Ishikawa (cell line): ENCODE measurements around the gene CAPNS1.

ENCODE experiments used
- CEBPB ChIP-seq: IDR thresholded peaks from 2 replicates; pipeline ENCODE4 v1.6.1; 2012
- CREB1 ChIP-seq: IDR thresholded peaks from 2 replicates; pipeline ENCODE4 v1.6.1; 2012; ENCODE audit warnings: low read depth
- EGR1 ChIP-seq: IDR thresholded peaks from 2 replicates; pipeline ENCODE4 v1.6.1; 2012
- EP300 ChIP-seq: IDR thresholded peaks from 2 replicates; pipeline ENCODE4 v1.6.1; 2012; ENCODE audit warnings: borderline replicate concordance
- FOXM1 ChIP-seq: IDR thresholded peaks from 2 replicates; pipeline ENCODE4 v1.6.1; 2012; ENCODE audit warnings: low read depth, borderline replicate concordance
- MAX ChIP-seq: IDR thresholded peaks from 2 replicates; pipeline ENCODE4 v1.6.1; 2012
- NFIC ChIP-seq: IDR thresholded peaks from 2 replicates; pipeline ENCODE4 v1.6.1; 2012
- RAD21 ChIP-seq: IDR thresholded peaks from 2 replicates; pipeline ENCODE4 v1.6.1; 2012; ENCODE audit warnings: low read depth
- REST ChIP-seq: IDR thresholded peaks from 2 replicates; pipeline ENCODE4 v1.6.1; 2012; ENCODE audit warnings: low read depth, mild to moderate bottlenecking
- TAF1 ChIP-seq: IDR thresholded peaks from 2 replicates; pipeline ENCODE4 v1.6.1; 2012; ENCODE audit warnings: low read depth, mild to moderate bottlenecking
- TCF12 ChIP-seq: IDR thresholded peaks from 2 replicates; pipeline ENCODE4 v1.6.1; 2012; ENCODE audit warnings: low read depth
- TEAD4 ChIP-seq: IDR thresholded peaks from 2 replicates; pipeline ENCODE4 v1.6.1; 2012
- USF1 ChIP-seq: IDR thresholded peaks from 2 replicates; pipeline ENCODE4 v1.6.1; 2012
- YY1 ChIP-seq: IDR thresholded peaks from 2 replicates; pipeline ENCODE4 v1.6.1; 2012; ENCODE audit warnings: low read depth
- ZBTB7A ChIP-seq: IDR thresholded peaks from 2 replicates; pipeline ENCODE4 v1.6.1; 2012; ENCODE audit warnings: low read depth

CAPNS1 gene

GRCh38 chr19:36131221-36131620 lies 8.6 kb upstream of the CAPNS1 start:
- peak; percentile 35; the same call in 1 of the 2 replicates for TF ChIP-seq CEBPB

GRCh38 chr19:36136964-36137686 lies 2.7 kb upstream of the CAPNS1 start:
- TF ChIP-seq TAF1 (no peak), CEBPB (no peak), YY1 (0 out of 2 replicates have a peak, but pooled peaks have one; percentile 31), EP300 (peak; percentile 45; the same call in 1 of the 2 replicates), USF1 (no peak), ZBTB7A (no peak), MAX (peak; percentile 53), NFIC (peak; percentile 81), FOXM1 (no peak), REST (no peak), RAD21 (peak; percentile 13; the same call in 1 of the 2 replicates), EGR1 (no peak), TEAD4 (peak; percentile 64), TCF12 (peak; percentile 65), CREB1 (no peak)

GRCh38 chr19:36139120-36139472 lies 770 bp upstream of the CAPNS1 start:
- no peak for TF ChIP-seq EGR1
- TF ChIP-seq TAF1, result no peak
- TF ChIP-seq TCF12, result no peak
- no peak for TF ChIP-seq TEAD4

GRCh38 chr19:36140304-36141038 lies 605 bp downstream of the CAPNS1 start:
- no peak for TF ChIP-seq CREB1
- TF ChIP-seq TCF12, result peak; percentile 10; the same call in 1 of the 2 replicates
- TF ChIP-seq YY1, result no peak
- TF ChIP-seq TAF1, result no peak; the same call in 1 of the 2 replicates
- TF ChIP-seq REST, result no peak
- no peak for TF ChIP-seq EGR1
- no peak for TF ChIP-seq EP300
- TF ChIP-seq TEAD4, result no peak; the same call in 1 of the 2 replicates
- TF ChIP-seq CEBPB, result no peak
- 0 out of 2 replicates have a peak, but pooled peaks have one; percentile 29 for TF ChIP-seq MAX
- no peak for TF ChIP-seq NFIC
- TF ChIP-seq RAD21, result no peak
- TF ChIP-seq FOXM1, result no peak
- peak; percentile 29; the same call in 1 of the 2 replicates for TF ChIP-seq ZBTB7A
- no peak for TF ChIP-seq USF1

GRCh38 chr19:36141039-36141927 lies 1.4 kb downstream of the CAPNS1 start:
- TF ChIP-seq EGR1 (no peak), USF1 (no peak), RAD21 (no peak), CREB1 (no peak), CEBPB (no peak), TAF1 (peak; percentile 30; the same call in 1 of the 2 replicates), MAX (peak; percentile 6; the same call in 1 of the 2 replicates), EP300 (no peak), TEAD4 (no peak), FOXM1 (no peak), YY1 (peak; percentile 63; the same call in 1 of the 2 replicates), NFIC (no peak), REST (no peak), ZBTB7A (no peak)
